Fibroblast of lung (primary cell): Measurements from ENCODE around the gene TDRD9. TPM values are rescaled to one million over a fixed set of nuclear protein-coding genes. Genes with fewer than 3 reads are reported as not detected.

ENCODE experiments used
- DNase-seq, 2 donors: peaks; one replicate each; pipeline versions ENCODE4 v3.0.0 to v3.0.0-alpha.2; 2010; ENCODE audit warnings: low read depth in 2 of 2
- H2AFZ ChIP-seq: 2 replicates; pipeline ENCODE4 v1.5.1; 2012; ENCODE audit warnings: low read length, control low read depth, inconsistent platforms
- H3K27ac ChIP-seq: 2 replicates; pipeline ENCODE4 v1.5.1; 2011; ENCODE audit warnings: low read length, control low read depth; ENCODE audit not compliant: insufficient read depth
- H3K27me3 ChIP-seq: 2 replicates; pipeline ENCODE4 v1.5.1; 2011; ENCODE audit warnings: mild to moderate bottlenecking, low read length; ENCODE audit not compliant: control insufficient read depth, insufficient read depth
- H3K36me3 ChIP-seq: 2 replicates; pipeline ENCODE4 v1.5.1; 2011; ENCODE audit warnings: low read length; ENCODE audit not compliant: control insufficient read depth, insufficient read depth
- H3K4me1 ChIP-seq: 2 replicates; pipeline ENCODE4 v1.5.1; 2011; ENCODE audit warnings: low read length; ENCODE audit not compliant: control insufficient read depth, insufficient read depth; ENCODE audit errors: extremely low read depth
- H3K4me2 ChIP-seq: 2 replicates; pipeline ENCODE4 v1.5.1; 2011; ENCODE audit warnings: low read length, control low read depth; ENCODE audit not compliant: insufficient read depth; ENCODE audit errors: extremely low read depth
- H3K4me3 ChIP-seq, 4 experiments: fragments of 200-600 bp in 1 of 4; sonication (generic) in 1 of 4; replicated peaks in 1 of 4; 2 replicates each; pipeline ENCODE4 v1.5.1; 2011 to 2016; ENCODE audit warnings: low read length in 4 of 4, low read depth in 3 of 4, mild to moderate bottlenecking in 3 of 4, control low read depth in 2 of 4, inconsistent platforms in 1 of 4, mixed read lengths in 1 of 4; ENCODE audit not compliant: insufficient read depth in 1 of 4; ENCODE audit errors: control extremely low read depth in 1 of 4
- H3K79me2 ChIP-seq: 2 replicates; pipeline ENCODE4 v1.5.1; 2012; ENCODE audit warnings: mild to moderate bottlenecking, low read length, inconsistent platforms; ENCODE audit not compliant: control insufficient read depth, insufficient read depth
- H3K9ac ChIP-seq: 2 replicates; pipeline ENCODE4 v1.5.1; 2011; ENCODE audit warnings: mild to moderate bottlenecking, low read length, control low read depth; ENCODE audit not compliant: insufficient read depth
- H3K9me3 ChIP-seq: 2 replicates; pipeline ENCODE4 v1.5.1; 2012; ENCODE audit warnings: low read depth, low read length; ENCODE audit not compliant: control insufficient read depth, insufficient read depth
- H4K20me1 ChIP-seq: 2 replicates; pipeline ENCODE4 v1.5.1; 2011; ENCODE audit warnings: low read length; ENCODE audit not compliant: control insufficient read depth, insufficient read depth; ENCODE audit errors: extremely low read depth
- CTCF ChIP-seq, 2 donors: IDR thresholded peaks in 1 of 2; conservative IDR thresholded peaks in 1 of 2; 1 replicate in 1 of 2; 2 replicates in 1 of 2; pipeline ENCODE4 v1.5.1; 2011 to 2012; ENCODE audit warnings: low read length in 2 of 2, control low read depth in 1 of 2, inconsistent platforms in 1 of 2, low read depth in 1 of 2, mild to moderate bottlenecking in 1 of 2
- EZH2 ChIP-seq: IDR thresholded peaks from 2 replicates; pipeline ENCODE4 v1.5.1; 2012; ENCODE audit warnings: low read length, control low read depth, mild to moderate bottlenecking; ENCODE audit errors: missing control alignments
- polyA plus RNA-seq, 2 donors: library from polyadenylated mRNA; depleted of rRNA in 1 of 2; stranded (reverse) in 1 of 2; unstranded in 1 of 2; fragments of >200 nt; gene quantifications; 2 replicates each; pipeline ENCODE4 v1.2.1, GENCODE V29; 2011 to 2012; ENCODE audit warnings: missing spikeins in 1 of 2
- total RNA-seq: library from RNA; depleted of rRNA; stranded (reverse); fragments of >200 nt; gene quantifications from 2 replicates; pipeline ENCODE4 v1.2.1, GENCODE V29; 2014

The TDRD9 gene
- total and polyA plus RNA-seq, 2 donors (not counting 1 experiment from before 2014, with no cell fraction given), result 0.28 to 0.50 TPM

GRCh38 chr14:104019029-104019428 lies 90.8 kb downstream of the TDRD9 start:
- TF ChIP-seq CTCF (conservative IDR thresholded peaks at IDR 0.05 in 1 of 2, IDR thresholded peaks at IDR 0.05 in 1 of 2; ENCODE audit: low read depth in 1 of 2, low read length in 2 of 2), result no peak
- no peak for TF ChIP-seq EZH2
- Histone ChIP-seq H3K79me2 (no peaks in the 10 kb centered on the region), H3K9ac (no peak overlapping the region), H3K4me3 (no peak overlapping the region), H3K4me1 (no peaks in the 10 kb centered on the region), H3K27me3 (no peaks in the 10 kb centered on the region), H3K4me2 (no peak overlapping the region), H4K20me1 (no peaks in the 10 kb centered on the region), H3K27ac (no peak overlapping the region), H3K9me3 (no peaks in the 10 kb centered on the region), H3K36me3 (no peaks in the 10 kb centered on the region), H2AFZ (no peak overlapping the region)
- no peak for DNase-seq

GRCh38 chr14:104019806-104020205 lies 91.5 kb downstream of the TDRD9 start:
- Histone ChIP-seq H3K36me3 (no peaks in the 10 kb centered on the region), H4K20me1 (no peaks in the 10 kb centered on the region), H3K9ac (no peak overlapping the region), H3K4me2 (no peak overlapping the region), H3K79me2 (no peaks in the 10 kb centered on the region), H3K27me3 (no peaks in the 10 kb centered on the region), H3K4me3 (no peak overlapping the region), H3K4me1 (no peaks in the 10 kb centered on the region), H3K9me3 (no peaks in the 10 kb centered on the region), H3K27ac (no peak overlapping the region), H2AFZ (no peak overlapping the region)
- DNase-seq, result no peak
- TF ChIP-seq CTCF (conservative IDR thresholded peaks at IDR 0.05 in 1 of 2, IDR thresholded peaks at IDR 0.05 in 1 of 2; ENCODE audit: low read depth in 1 of 2, low read length in 2 of 2) (no peak), EZH2 (no peak)

- Histone ChIP-seq H3K36me3 (no peaks in the 10 kb centered on the region), H3K4me3 (no peak overlapping the region), H3K4me2 (no peak overlapping the region), H3K79me2 (no peaks in the 10 kb centered on the region), H3K9ac (no peak overlapping the region), H4K20me1 (no peaks in the 10 kb centered on the region), H3K27ac (no peak overlapping the region), H3K27me3 (no peaks in the 10 kb centered on the region), H3K9me3 (no peaks in the 10 kb centered on the region), H2AFZ (no peak overlapping the region), H3K4me1 (no peaks in the 10 kb centered on the region)
- TF ChIP-seq EZH2, result no peak
- no peak for TF ChIP-seq CTCF (conservative IDR thresholded peaks at IDR 0.05 in 1 of 2, IDR thresholded peaks at IDR 0.05 in 1 of 2; ENCODE audit: low read depth in 1 of 2, low read length in 2 of 2)
- DNase-seq, result no peak
Measured at GRCh38 chr14:104020471-104020870, 92.2 kb downstream of the TDRD9 start.
